Measurements from ENCODE around the gene NPR3. TPM values are rescaled to one million over a fixed set of nuclear protein-coding genes. Genes with fewer than 3 reads are reported as not detected.

NPR3 gene
- total RNA-seq, 2 experiments from 2014 or later: not detected

GRCh38 chr5:32753765-32754164 lies 42.6 kb downstream of the NPR3 start:
- H3K4me3 Mint-ChIP-seq: no peak overlapping the region
- no peak for DNase-seq
- no peak overlapping the region for H3K27ac Mint-ChIP-seq
- CTCF ChIA-PET: no interaction called here
- no peaks in the 10 kb centered on the region for H3K27me3 Mint-ChIP-seq
- no peaks in the 10 kb centered on the region for H3K4me1 Mint-ChIP-seq
- no peaks in the 10 kb centered on the region for H3K36me3 Mint-ChIP-seq (ENCODE audit: low read depth)
- POLR2A ChIA-PET: no interaction called here
- H3K9me3 Mint-ChIP-seq: peaks cover 4% of the 10 kb centered on the region

- Mint-ChIP-seq H3K9me3 (peaks cover 4% of the 10 kb centered on the region), H3K27me3 (no peaks in the 10 kb centered on the region), H3K36me3 (ENCODE audit: low read depth) (no peaks in the 10 kb centered on the region), H3K4me1 (no peaks in the 10 kb centered on the region), H3K4me3 (no peak overlapping the region), H3K27ac (no peak overlapping the region)
- POLR2A ChIA-PET: no interaction called here
- DNase-seq: no peak
- CTCF ChIA-PET: no interaction called here
Measured at GRCh38 chr5:32754284-32754683, 43.2 kb downstream of the NPR3 start.

- ChIA-PET POLR2A (no interaction called here), CTCF (no interaction called here)
- Mint-ChIP-seq H3K36me3 (ENCODE audit: low read depth) (no peaks in the 10 kb centered on the region), H3K4me3 (no peak overlapping the region), H3K27me3 (no peaks in the 10 kb centered on the region), H3K27ac (no peak overlapping the region), H3K4me1 (no peaks in the 10 kb centered on the region), H3K9me3 (no peaks in the 10 kb centered on the region)
- DNase-seq: no peak
Measured at GRCh38 chr5:32760091-32760509, 49.0 kb downstream of the NPR3 start.

GRCh38 chr5:32765266-32765665 lies 54.1 kb downstream of the NPR3 start:
- POLR2A ChIA-PET: no interaction called here
- no peaks in the 10 kb centered on the region for H3K27me3 Mint-ChIP-seq
- no peaks in the 10 kb centered on the region for H3K9me3 Mint-ChIP-seq
- H3K36me3 Mint-ChIP-seq (ENCODE audit: low read depth): no peaks in the 10 kb centered on the region
- CTCF ChIA-PET: no interaction called here
- H3K27ac Mint-ChIP-seq: no peak overlapping the region
- no peak for DNase-seq
- no peaks in the 10 kb centered on the region for H3K4me1 Mint-ChIP-seq
- no peak overlapping the region for H3K4me3 Mint-ChIP-seq

GRCh38 chr5:32767948-32768467 lies 56.9 kb downstream of the NPR3 start:
- H3K27ac Mint-ChIP-seq: no peak overlapping the region
- H3K27me3 Mint-ChIP-seq: no peaks in the 10 kb centered on the region
- H3K36me3 Mint-ChIP-seq (ENCODE audit: low read depth): no peaks in the 10 kb centered on the region
- DNase-seq: no peak
- no peak overlapping the region for H3K4me3 Mint-ChIP-seq
- CTCF ChIA-PET: no interaction called here
- POLR2A ChIA-PET: no interaction called here
- H3K9me3 Mint-ChIP-seq: no peaks in the 10 kb centered on the region
- no peaks in the 10 kb centered on the region for H3K4me1 Mint-ChIP-seq

GRCh38 chr5:32769711-32770110 lies 58.6 kb downstream of the NPR3 start:
- no peak overlapping the region for H3K4me3 Mint-ChIP-seq
- no peak overlapping the region for H3K27ac Mint-ChIP-seq
- DNase-seq: no peak
- H3K27me3 Mint-ChIP-seq: peaks cover 2% of the 10 kb centered on the region
- POLR2A ChIA-PET: no interaction called here
- no peaks in the 10 kb centered on the region for H3K9me3 Mint-ChIP-seq
- H3K4me1 Mint-ChIP-seq: no peaks in the 10 kb centered on the region
- CTCF ChIA-PET: no interaction called here
- H3K36me3 Mint-ChIP-seq (ENCODE audit: low read depth): no peaks in the 10 kb centered on the region

- CTCF ChIA-PET: no interaction called here
- no peaks in the 10 kb centered on the region for H3K36me3 Mint-ChIP-seq (ENCODE audit: low read depth)
- DNase-seq: no peak
- no peaks in the 10 kb centered on the region for H3K9me3 Mint-ChIP-seq
- H3K27me3 Mint-ChIP-seq: peaks cover 2% of the 10 kb centered on the region
- no peak overlapping the region for H3K27ac Mint-ChIP-seq
- POLR2A ChIA-PET: no interaction called here
- H3K4me1 Mint-ChIP-seq: no peaks in the 10 kb centered on the region
- no peak overlapping the region for H3K4me3 Mint-ChIP-seq
Measured at GRCh38 chr5:32770444-32770843, 59.3 kb downstream of the NPR3 start.

- CTCF ChIA-PET: no interaction called here
- no peaks in the 10 kb centered on the region for H3K9me3 Mint-ChIP-seq
Measured at GRCh38 chr5:32771037-32771436, 59.9 kb downstream of the NPR3 start.

GRCh38 chr5:32773944-32774343 lies 62.8 kb downstream of the NPR3 start:
- no peaks in the 10 kb centered on the region for H3K36me3 Mint-ChIP-seq (ENCODE audit: low read depth)
- no peak overlapping the region for H3K27ac Mint-ChIP-seq
- ChIA-PET CTCF (no interaction called here), POLR2A (no interaction called here)
- H3K27me3 Mint-ChIP-seq: peaks cover 2% of the 10 kb centered on the region
- H3K9me3 Mint-ChIP-seq: peaks cover 5% of the 10 kb centered on the region
- no peak for DNase-seq
- H3K4me3 Mint-ChIP-seq: no peak overlapping the region
- H3K4me1 Mint-ChIP-seq: no peaks in the 10 kb centered on the region

More at GRCh38 chr5:32771037-32771436, 59.9 kb downstream of the NPR3 start:
- Mint-ChIP-seq H3K27me3 (peaks cover 2% of the 10 kb centered on the region), H3K4me1 (no peaks in the 10 kb centered on the region), H3K4me3 (no peak overlapping the region), H3K27ac (no peak overlapping the region), H3K36me3 (ENCODE audit: low read depth) (no peaks in the 10 kb centered on the region)
- no peak for DNase-seq
- POLR2A ChIA-PET: no interaction called here

- Mint-ChIP-seq H3K4me3 (no peak overlapping the region), H3K27me3 (peaks cover 2% of the 10 kb centered on the region)
Measured at GRCh38 chr5:32776200-32776599, 65.1 kb downstream of the NPR3 start.

GRCh38 chr5:32777222-32777621 lies 66.1 kb downstream of the NPR3 start:
- ChIA-PET POLR2A (no interaction called here), CTCF (interaction anchor here (0.5 kb wide), 1 partner anchor 357 kb away, joined by 3 read pairs; no protein-coding TSS in a partner anchor)
- Mint-ChIP-seq H3K27me3 (peaks cover 2% of the 10 kb centered on the region), H3K27ac (no peak overlapping the region), H3K4me1 (no peaks in the 10 kb centered on the region), H3K36me3 (ENCODE audit: low read depth) (no peaks in the 10 kb centered on the region), H3K9me3 (peaks cover 5% of the 10 kb centered on the region), H3K4me3 (no peak overlapping the region)
- no peak for DNase-seq

More at GRCh38 chr5:32776200-32776599, 65.1 kb downstream of the NPR3 start:
- DNase-seq: no peak
- ChIA-PET CTCF (no interaction called here), POLR2A (no interaction called here)
- Mint-ChIP-seq H3K36me3 (ENCODE audit: low read depth) (no peaks in the 10 kb centered on the region), H3K4me1 (no peaks in the 10 kb centered on the region), H3K27ac (no peak overlapping the region), H3K9me3 (peaks cover 5% of the 10 kb centered on the region)

GRCh38 chr5:32777733-32778132 lies 66.6 kb downstream of the NPR3 start:
- no peak for DNase-seq
- H3K27me3 Mint-ChIP-seq: peaks cover 2% of the 10 kb centered on the region
- H3K9me3 Mint-ChIP-seq: peaks cover 5% of the 10 kb centered on the region
- POLR2A ChIA-PET: no interaction called here
- no peak overlapping the region for H3K4me3 Mint-ChIP-seq
- H3K27ac Mint-ChIP-seq: no peak overlapping the region
- CTCF ChIA-PET: no interaction called here
- H3K36me3 Mint-ChIP-seq (ENCODE audit: low read depth): no peaks in the 10 kb centered on the region
- H3K4me1 Mint-ChIP-seq: no peaks in the 10 kb centered on the region

GRCh38 chr5:32778403-32778802 lies 67.3 kb downstream of the NPR3 start:
- DNase-seq: no peak
- CTCF ChIA-PET: no interaction called here
- Mint-ChIP-seq H3K4me1 (no peaks in the 10 kb centered on the region), H3K27me3 (peaks cover 1% of the 10 kb centered on the region), H3K4me3 (no peak overlapping the region), H3K27ac (no peak overlapping the region), H3K9me3 (peaks cover 5% of the 10 kb centered on the region), H3K36me3 (ENCODE audit: low read depth) (no peaks in the 10 kb centered on the region)
- POLR2A ChIA-PET: no interaction called here

GRCh38 chr5:32779754-32780415 lies 68.8 kb downstream of the NPR3 start:
- Mint-ChIP-seq H3K4me1 (no peaks in the 10 kb centered on the region), H3K9me3 (peaks cover 5% of the 10 kb centered on the region), H3K27me3 (no peaks in the 10 kb centered on the region), H3K36me3 (ENCODE audit: low read depth) (no peaks in the 10 kb centered on the region), H3K27ac (no peak overlapping the region), H3K4me3 (no peak overlapping the region)
- CTCF ChIA-PET: no interaction called here
- DNase-seq: no peak
- POLR2A ChIA-PET: no interaction called here
